ENCODE data around the gene PTPRU. TPM values are rescaled to one million over a fixed set of nuclear protein-coding genes. Genes with fewer than 3 reads are reported as not detected.

Gene PTPRU
- total RNA-seq, 3 donors from 2014 or later: 1.8 to 14.3 (median 2.2) TPM

GRCh38 chr1:29237129-29237821, 953 bp downstream of the PTPRU start:
- H3K4me3 ChIP-seq: no peak overlapping the region
- TF ChIP-seq CTCF (IDR thresholded peaks at IDR 0.05): no peak
- intact Hi-C loops (cut with DNase I, micrococcal nuclease): loop anchor here (5.0 to 10.0 kb wide), 3 partner anchors 608 to 1478 kb away; no protein-coding TSS in a partner anchor
- ATAC-seq (peak; percentile 11), DNase-seq (peak; percentile 21 to 55 (median 52))
- H3K36me3 ChIP-seq (ENCODE audit: low read depth): no peaks in the 10 kb centered on the region
- peaks cover 21% of the 10 kb centered on the region for H3K4me1 ChIP-seq (ENCODE audit: low read depth)
- no peaks in the 10 kb centered on the region for H3K9me3 ChIP-seq

DNA sequence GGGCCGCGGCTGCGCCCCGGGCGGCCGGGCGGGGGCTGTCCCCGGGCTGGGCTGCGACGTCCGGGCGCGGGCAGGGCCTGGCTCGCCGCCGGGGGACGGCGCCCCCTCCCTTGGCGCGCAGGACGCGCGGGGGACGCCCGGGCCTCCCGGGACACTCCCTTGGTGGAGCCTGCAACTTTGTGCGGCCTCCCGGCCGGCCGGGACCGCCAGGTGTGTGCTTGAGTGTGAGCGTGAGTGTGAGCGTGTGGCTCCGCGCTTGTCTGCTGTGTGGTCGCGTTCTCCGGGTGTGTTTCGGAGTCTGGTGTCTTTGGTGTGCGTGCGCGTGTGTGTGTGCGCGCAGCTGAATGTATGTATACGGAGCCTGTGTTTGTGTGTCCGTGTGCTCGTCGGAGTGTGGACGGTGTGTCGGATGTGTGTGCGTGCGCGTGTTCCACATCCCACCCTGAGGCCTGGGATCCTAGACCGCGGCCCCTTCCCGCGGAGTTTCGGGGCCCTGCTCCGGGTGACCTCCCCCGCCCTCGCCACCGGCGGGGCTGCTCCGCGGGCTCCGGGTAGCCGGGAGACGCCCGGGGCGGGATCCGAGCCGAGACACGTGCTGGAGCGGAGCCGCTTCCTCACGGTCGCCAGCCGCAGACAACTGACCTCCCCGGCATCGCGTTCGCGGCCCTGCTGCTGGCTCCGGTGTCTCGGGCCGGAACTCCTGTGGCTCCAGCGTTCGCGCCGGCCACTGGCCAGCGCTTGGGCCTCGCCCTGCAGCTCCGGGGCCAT, 1.7 kb downstream of the PTPRU start:
- Histone ChIP-seq H3K4me3 (no peak overlapping the region), H3K4me1 (ENCODE audit: low read depth) (peaks cover 21% of the 10 kb centered on the region), H3K36me3 (ENCODE audit: low read depth) (no peaks in the 10 kb centered on the region), H3K9me3 (no peaks in the 10 kb centered on the region)
- TF ChIP-seq CTCF (IDR thresholded peaks at IDR 0.05): no peak
- intact Hi-C loops (cut with DNase I, micrococcal nuclease): loop anchor here (5.0 to 10.0 kb wide), 3 partner anchors 607 to 1477 kb away; no protein-coding TSS in a partner anchor
- peak in 2 of 3 donors; percentile 32 to 55 for DNase-seq
- peak; percentile 25 for ATAC-seq

- Histone ChIP-seq H3K4me1 (ENCODE audit: low read depth) (peaks cover 21% of the 10 kb centered on the region), H3K9me3 (no peaks in the 10 kb centered on the region), H3K4me3 (no peak overlapping the region), H3K36me3 (ENCODE audit: low read depth) (no peaks in the 10 kb centered on the region)
- intact Hi-C loops (cut with DNase I, micrococcal nuclease): loop anchor here (5.0 to 10.0 kb wide), 3 partner anchors 606 to 1476 kb away; no protein-coding TSS in a partner anchor
- DNase-seq (no peak), ATAC-seq (no peak)
- no peak for TF ChIP-seq CTCF (IDR thresholded peaks at IDR 0.05)
Observed at GRCh38 chr1:29238620-29239002, 2.3 kb downstream of the PTPRU start.

- Histone ChIP-seq H3K4me1 (ENCODE audit: low read depth) (peaks cover 21% of the 10 kb centered on the region), H3K36me3 (ENCODE audit: low read depth) (no peaks in the 10 kb centered on the region), H3K4me3 (no peak overlapping the region), H3K9me3 (no peaks in the 10 kb centered on the region)
- DNase-seq (no peak), ATAC-seq (no peak)
- TF ChIP-seq CTCF (IDR thresholded peaks at IDR 0.05): no peak
- intact Hi-C loops (cut with DNase I, micrococcal nuclease): loop anchor here (5.0 to 10.0 kb wide), 3 partner anchors 606 to 1476 kb away; no protein-coding TSS in a partner anchor
Observed at GRCh38 chr1:29239142-29239541, 2.8 kb downstream of the PTPRU start.

GRCh38 chr1:29240400-29240837, 4.1 kb downstream of the PTPRU start:
- no peaks in the 10 kb centered on the region for H3K9me3 ChIP-seq
- no peak for TF ChIP-seq CTCF (IDR thresholded peaks at IDR 0.05)
- DNase-seq: no peak
- no peak overlapping the region for H3K4me3 ChIP-seq
- H3K4me1 ChIP-seq (ENCODE audit: low read depth): peaks cover 21% of the 10 kb centered on the region
- intact Hi-C loops (cut with DNase I, micrococcal nuclease): loop anchor here in 1 of 2 donors (10.0 kb wide), 1 partner anchor 844 kb away; no protein-coding TSS in a partner anchor
- no peak for ATAC-seq
- no peaks in the 10 kb centered on the region for H3K36me3 ChIP-seq (ENCODE audit: low read depth)

Data from mucosa of descending colon (tissue), 3 donors.